Heart left ventricle (tissue), 13 donors: ENCODE measurements around the gene LPP.

Source experiments
- POLR2A ChIP-seq, 2 donors: fragments of 450-650 bp; IDR thresholded peaks; one replicate each; pipeline ENCODE4 v1.6.1; 2017; ENCODE audit warnings: antibody characterized with exemption in 2 of 2, mild to moderate bottlenecking in 2 of 2, moderate library complexity in 2 of 2
- TF ChIP-seq, protein P1 (sequence below), 12 donors: fragments of 200-600 bp; sonication (generic) in 4 of 12; IDR thresholded peaks; one replicate each; pipeline versions ENCODE4 v1.5.0 to v1.8.0; 2018 to 2022; ENCODE audit warnings: antibody characterized with exemption in 12 of 12, mild to moderate bottlenecking in 5 of 12
- donor health status: ischemic (EF 13 %, LVEDD 7.1; RV severe dilation, severe dysfunction).
- donor health status: DM: no; HTN: yes; CAD: no.
- donor health status: DM: no; HTN: no; CAD: no.
- donor health status: ischemic (EF 25% LVEDD 6.9; RV normal size, moderate dysfunction).
- donor health status: ischemic (EF 25% LVEDD 5.7; RV mildly dilated, moderate dysfunction).
- donor health status: ischemic (EF 35%, LVEDD 5.7; RV mildly dilated, moderate dysfunction).
- donor health status: nonischemic (EF 11% LVEDD 7.7; RV severe dilation, severe dysfunction).
- donor health status: DM: yes; HTN: yes; CAD: no.
- donor health status: PGD.
- donor health status: ischemic (EF 29% LVEDD 5.4; RV normal size, mild dysfunction).
- donor health status: nonischemic (EF 23%, LVEDD 6.1; RV moderate dilation, normal function).

DNA sequence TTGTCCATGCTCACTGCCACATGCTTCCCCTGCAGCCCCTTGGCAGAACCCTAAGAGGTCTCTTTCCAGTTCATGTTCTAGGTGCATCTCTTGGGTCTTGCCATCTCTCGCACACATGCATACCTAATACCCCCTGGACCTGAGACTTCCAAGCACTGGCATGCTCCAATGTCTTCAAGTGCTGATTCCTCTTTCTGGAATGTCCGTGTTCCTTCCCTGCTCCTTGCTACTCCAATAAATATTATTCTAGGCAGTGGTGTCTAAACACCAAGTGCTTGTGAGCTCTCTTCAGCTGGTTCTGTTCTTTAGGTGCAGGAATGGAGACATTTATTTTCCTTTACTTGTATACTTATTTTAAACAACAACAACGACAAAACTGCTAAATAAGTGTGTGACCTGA is 370.1 kb downstream of the LPP start:
- TF ChIP-seq POLR2A (IDR thresholded peaks at IDR 0.05) = no peak
- TF ChIP-seq, protein P1, sequence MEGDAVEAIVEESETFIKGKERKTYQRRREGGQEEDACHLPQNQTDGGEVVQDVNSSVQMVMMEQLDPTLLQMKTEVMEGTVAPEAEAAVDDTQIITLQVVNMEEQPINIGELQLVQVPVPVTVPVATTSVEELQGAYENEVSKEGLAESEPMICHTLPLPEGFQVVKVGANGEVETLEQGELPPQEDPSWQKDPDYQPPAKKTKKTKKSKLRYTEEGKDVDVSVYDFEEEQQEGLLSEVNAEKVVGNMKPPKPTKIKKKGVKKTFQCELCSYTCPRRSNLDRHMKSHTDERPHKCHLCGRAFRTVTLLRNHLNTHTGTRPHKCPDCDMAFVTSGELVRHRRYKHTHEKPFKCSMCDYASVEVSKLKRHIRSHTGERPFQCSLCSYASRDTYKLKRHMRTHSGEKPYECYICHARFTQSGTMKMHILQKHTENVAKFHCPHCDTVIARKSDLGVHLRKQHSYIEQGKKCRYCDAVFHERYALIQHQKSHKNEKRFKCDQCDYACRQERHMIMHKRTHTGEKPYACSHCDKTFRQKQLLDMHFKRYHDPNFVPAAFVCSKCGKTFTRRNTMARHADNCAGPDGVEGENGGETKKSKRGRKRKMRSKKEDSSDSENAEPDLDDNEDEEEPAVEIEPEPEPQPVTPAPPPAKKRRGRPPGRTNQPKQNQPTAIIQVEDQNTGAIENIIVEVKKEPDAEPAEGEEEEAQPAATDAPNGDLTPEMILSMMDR (IDR thresholded peaks at IDR 0.05) = no peak
